Heart right ventricle (tissue), 16 donors: ENCODE data around the gene AMER2. TPM values are rescaled to one million over a fixed set of nuclear protein-coding genes. Genes with fewer than 3 reads are reported as not detected.

ENCODE experiments used
- ATAC-seq, 8 donors: fragments of 200-7000 bp; cut with Tn5 transposase; one replicate each; pipeline ENCODE4 v1.9.1; 2020; ENCODE audit warnings: mild to moderate bottlenecking in 8 of 8, moderate library complexity in 8 of 8, moderate number of reproducible peaks in 1 of 8
- DNase-seq, 2 donors: peaks; one replicate each; pipeline ENCODE4 v3.0.0-alpha.2; 2020
- H3K27ac ChIP-seq, 10 donors: fragments of 200-600 bp; sonication (generic) in 2 of 10; one replicate each; pipeline versions ENCODE4 v1.5.0 to v1.8.0; 2020 to 2022; ENCODE audit warnings: mild to moderate bottlenecking in 3 of 10
- H3K27me3 ChIP-seq, 7 donors: fragments of 200-600 bp; one replicate each; pipeline ENCODE4 v1.8.0; 2021 to 2022; ENCODE audit warnings: mild to moderate bottlenecking in 2 of 7
- H3K36me3 ChIP-seq, 9 donors: fragments of 200-600 bp; sonication (generic) in 1 of 9; one replicate each; pipeline versions ENCODE4 v1.5.0 to v1.8.0; 2020 to 2022; ENCODE audit warnings: mild to moderate bottlenecking in 2 of 9
- H3K4me1 ChIP-seq, 9 donors: fragments of 200-600 bp; sonication (generic) in 1 of 9; one replicate each; pipeline versions ENCODE4 v1.5.0 to v1.8.0; 2020 to 2022; ENCODE audit warnings: mild to moderate bottlenecking in 4 of 9
- H3K4me3 ChIP-seq, 10 donors: fragments of 200-600 bp; sonication (generic) in 2 of 10; one replicate each; pipeline versions ENCODE4 v1.5.0 to v1.8.0; 2020 to 2022; ENCODE audit warnings: mild to moderate bottlenecking in 7 of 10, moderate library complexity in 2 of 10
- H3K9me3 ChIP-seq, 11 donors: fragments of 200-600 bp in 10 of 11; sonication (generic) in 2 of 11; one replicate each; pipeline versions ENCODE4 v1.5.0 to v1.8.0; 2013 to 2022; ENCODE audit warnings: mild to moderate bottlenecking in 2 of 11, control low read depth in 1 of 11, moderate library complexity in 1 of 11
- CTCF ChIP-seq, 9 donors: fragments of 200-600 bp; sonication (generic) in 2 of 9; IDR thresholded peaks; one replicate each; pipeline versions ENCODE4 v1.5.0 to v1.8.0; 2021 to 2022; ENCODE audit warnings: antibody characterized with exemption in 9 of 9, mild to moderate bottlenecking in 5 of 9, moderate library complexity in 1 of 9
- WGBS, 2 donors: extraction: QIAGEN DNeasy Blood & Tissue Kit; methylation state at CpG; one replicate each; pipeline ENCODE4 v1.1.7; 2013; ENCODE audit warnings: inconsistent platforms in 1 of 2; 5-methylcytosine and 5-hydroxymethylcytosine counted together
- intact Hi-C, 10 donors: fragments of 100-400 bp; cut with DNase I; formaldehyde crosslinking; loops; one replicate each; pipeline versions ENCODE4 v1.11.1 to v1.14.2; 2022
- polyA plus RNA-seq, 2 donors: library from polyadenylated mRNA; stranded (reverse); fragments of 200-250 nt; gene quantifications; one replicate each; pipeline ENCODE4 v1.2.3, GENCODE V29; 2013
- total RNA-seq, 10 donors: library from RNA; stranded (reverse); fragmentation: NEBNext Ultra II Directional in 3 of 10; extraction: Animal tissue kit (Norgen Biotek cat#: 25700) in 3 of 10; gene quantifications; one replicate each; pipeline versions ENCODE4 v1.2.1 to v1.2.4, GENCODE V29; 2021 to 2023
- donor health status: Arrhythmogenic right ventricular cardiomyopathy.
- donor health status: ischemic (EF 13 %, LVEDD 7.1; RV severe dilation, severe dysfunction).
- donor health status: healthy with polysubstance abuse.
- donor health status: DM: no; HTN: yes; CAD: no.
- donor health status: DM: no; HTN: no; CAD: no.
- donor health status: ischemic (EF 25% LVEDD 6.9; RV normal size, moderate dysfunction).
- donor health status: ischemic (EF 25% LVEDD 5.7; RV mildly dilated, moderate dysfunction).
- donor health status: healthy.
- donor health status: DM: yes; HTN: yes; CAD: no.
- donor health status: Ischemic cardiomyopathy.
- donor health status: ischemic (EF 35%, LVEDD 5.7; RV mildly dilated, moderate dysfunction).
- donor health status: nonischemic (EF 11% LVEDD 7.7; RV severe dilation, severe dysfunction).
- donor health status: DM: yes; HTN: yes; CAD: no.
- donor health status: PGD.
- donor health status: ischemic (EF 29% LVEDD 5.4; RV normal size, mild dysfunction).
- donor health status: nonischemic (EF 23%, LVEDD 6.1; RV moderate dilation, normal function).

AMER2 gene
- total and polyA plus RNA-seq, 12 donors = not detected

GRCh38 chr13:25114220-25114619, 57.9 kb downstream of the AMER2 start:
- Histone ChIP-seq H3K4me1 (no peaks in the 10 kb centered on the region), H3K27ac (no peak overlapping the region), H3K36me3 (no peaks in the 10 kb centered on the region), H3K9me3 (no peaks in the 10 kb centered on the region), H3K27me3 (peaks cover 0 to 49% (median 28%) of the 10 kb centered on the region in 7 donors), H3K4me3 (no peak overlapping the region)
- TF ChIP-seq CTCF (IDR thresholded peaks at IDR 0.05) = peak; percentile 42 to 83 (median 79)
- DNase-seq (peak; percentile 37 to 48), ATAC-seq (peak in 4 of 8 donors; percentile 61 to 82 (median 71))
- 27 to 30% methylated on average over 3 of the region's 3 CpGs for WGBS, 2 donors
- intact Hi-C loops = loop anchor here in 6 of 10 donors (10.0 kb wide), 2 partner anchors 109 to 119 kb away; no protein-coding TSS in a partner anchor

- ATAC-seq = no peak
- DNase-seq = no peak
- 55 to 63% methylated on average over 3 of the region's 3 CpGs for WGBS, 2 donors
- H3K4me3 ChIP-seq = no peak overlapping the region
- no peak overlapping the region for H3K27ac ChIP-seq
- intact Hi-C loops = loop anchor here in 6 of 10 donors (10.0 kb wide), 2 partner anchors 108 to 118 kb away; no protein-coding TSS in a partner anchor
- TF ChIP-seq CTCF (IDR thresholded peaks at IDR 0.05) = no peak
- peaks cover 0 to 39% (median 26%) of the 10 kb centered on the region in 7 donors for H3K27me3 ChIP-seq
- H3K4me1 ChIP-seq = no peaks in the 10 kb centered on the region
- peaks cover 0 to 5% (median 0%) of the 10 kb centered on the region in 11 donors for H3K9me3 ChIP-seq
- no peaks in the 10 kb centered on the region for H3K36me3 ChIP-seq
These were observed 59.3 kb downstream of the AMER2 start for GRCh38 chr13:25112695-25113255.

Other genes starting within 250 kb of the AMER2 start
- under 1 TPM in 2 of 10 donors, not detected in 8; 0.09 to 0.10 TPM for gene PABPC3, start 76.2 kb downstream of the AMER2 start, total RNA-seq
- under 1 TPM in 1 of 2 donors, not detected in 1; 0.06 TPM for gene PABPC3, start 76.2 kb downstream of the AMER2 start, polyA plus RNA-seq
- gene MTMR6, start 115.2 kb upstream of the AMER2 start, total RNA-seq = 10 to 100 TPM; 15.3 to 19.5 (median 17.9) TPM
- gene MTMR6, start 115.2 kb upstream of the AMER2 start, polyA plus RNA-seq = 1 to 10 TPM; 4.0 to 7.7 TPM
- 10 to 100 TPM; 21.2 to 29.5 (median 26.5) TPM for gene NUP58, start 129.3 kb upstream of the AMER2 start, total RNA-seq
- 10 to 100 TPM in 1 of 2 donors, 1 to 10 TPM in 1; 8.9 to 10.9 TPM for gene NUP58, start 129.3 kb upstream of the AMER2 start, polyA plus RNA-seq
- gene ATP8A2, start 199.7 kb upstream of the AMER2 start, total RNA-seq = under 1 TPM in 7 of 10 donors, not detected in 3; 0.05 to 0.18 (median 0.11) TPM
- gene ATP8A2, start 199.7 kb upstream of the AMER2 start, polyA plus RNA-seq = under 1 TPM; under 0.01 to 0.01 TPM